ENCODE measurements around the gene GRID2. TPM values are rescaled to one million over a fixed set of nuclear protein-coding genes. Genes with fewer than 3 reads are reported as not detected.
A peak's percentile ranks its signal among the peaks of the same experiment; 100 is the strongest.

GRID2 gene
- total and polyA plus RNA-seq, 8 donors = 0.14 to 0.36 (median 0.22) TPM

DNA sequence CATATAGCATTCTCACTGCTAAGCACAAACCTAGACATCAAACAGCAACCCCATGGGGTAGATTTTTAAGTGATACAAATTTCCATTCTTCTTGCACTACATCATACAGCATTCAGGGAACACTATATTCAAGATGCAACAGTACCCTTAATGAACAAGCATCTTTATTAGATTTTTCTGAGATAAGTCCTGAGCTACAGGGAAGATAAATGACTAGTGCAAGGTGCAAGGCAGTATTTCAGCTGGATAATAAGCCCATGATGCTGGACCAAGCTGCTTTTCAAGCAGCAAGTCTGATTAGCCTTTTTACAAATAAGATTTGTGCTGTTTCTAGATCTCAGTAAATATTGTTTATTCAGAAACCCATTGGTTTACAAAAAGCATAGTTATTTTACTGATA lies 1332.2 kb downstream of the GRID2 start:
- no peaks in the 10 kb centered on the region for H3K4me1 ChIP-seq
- no peak for ATAC-seq
- H3K4me3 ChIP-seq = no peak overlapping the region
- no peaks in the 10 kb centered on the region for H3K36me3 ChIP-seq
- H3K27me3 ChIP-seq = no peaks in the 10 kb centered on the region
- peaks cover 0 to 2% of the 10 kb centered on the region in 2 donors for H3K9me3 ChIP-seq
- TF ChIP-seq, protein P1, sequence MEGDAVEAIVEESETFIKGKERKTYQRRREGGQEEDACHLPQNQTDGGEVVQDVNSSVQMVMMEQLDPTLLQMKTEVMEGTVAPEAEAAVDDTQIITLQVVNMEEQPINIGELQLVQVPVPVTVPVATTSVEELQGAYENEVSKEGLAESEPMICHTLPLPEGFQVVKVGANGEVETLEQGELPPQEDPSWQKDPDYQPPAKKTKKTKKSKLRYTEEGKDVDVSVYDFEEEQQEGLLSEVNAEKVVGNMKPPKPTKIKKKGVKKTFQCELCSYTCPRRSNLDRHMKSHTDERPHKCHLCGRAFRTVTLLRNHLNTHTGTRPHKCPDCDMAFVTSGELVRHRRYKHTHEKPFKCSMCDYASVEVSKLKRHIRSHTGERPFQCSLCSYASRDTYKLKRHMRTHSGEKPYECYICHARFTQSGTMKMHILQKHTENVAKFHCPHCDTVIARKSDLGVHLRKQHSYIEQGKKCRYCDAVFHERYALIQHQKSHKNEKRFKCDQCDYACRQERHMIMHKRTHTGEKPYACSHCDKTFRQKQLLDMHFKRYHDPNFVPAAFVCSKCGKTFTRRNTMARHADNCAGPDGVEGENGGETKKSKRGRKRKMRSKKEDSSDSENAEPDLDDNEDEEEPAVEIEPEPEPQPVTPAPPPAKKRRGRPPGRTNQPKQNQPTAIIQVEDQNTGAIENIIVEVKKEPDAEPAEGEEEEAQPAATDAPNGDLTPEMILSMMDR (IDR thresholded peaks at IDR 0.05) = no peak
- H3K27ac ChIP-seq = no peak overlapping the region
- DNase-seq = no peak
- intact Hi-C loops (cut with DNase I) = no loop called here

- TF ChIP-seq, protein P1 (IDR thresholded peaks at IDR 0.05) = no peak
- no peaks in the 10 kb centered on the region for H3K27me3 ChIP-seq
- no peak overlapping the region for H3K27ac ChIP-seq
- ATAC-seq (no peak), DNase-seq (no peak)
- intact Hi-C loops (cut with DNase I) = no loop called here
- H3K9me3 ChIP-seq = no peaks in the 10 kb centered on the region
- H3K4me3 ChIP-seq = no peak overlapping the region
- H3K36me3 ChIP-seq = no peaks in the 10 kb centered on the region
- no peaks in the 10 kb centered on the region for H3K4me1 ChIP-seq
These were observed 1341.4 kb downstream of the GRID2 start for GRCh38 chr4:93645120-93645519.

- no peaks in the 10 kb centered on the region for H3K27me3 ChIP-seq
- H3K36me3 ChIP-seq = no peaks in the 10 kb centered on the region
- DNase-seq (no peak), ATAC-seq (no peak)
- H3K27ac ChIP-seq = no peak overlapping the region
- intact Hi-C loops (cut with DNase I) = no loop called here
- no peak overlapping the region for H3K4me3 ChIP-seq
- TF ChIP-seq, protein P1 (IDR thresholded peaks at IDR 0.05) = no peak
- no peaks in the 10 kb centered on the region for H3K9me3 ChIP-seq
- no peaks in the 10 kb centered on the region for H3K4me1 ChIP-seq
These were observed 1342.6 kb downstream of the GRID2 start for GRCh38 chr4:93646233-93646930.

GRCh38 chr4:93648258-93648657 lies 1344.5 kb downstream of the GRID2 start:
- intact Hi-C loops (cut with DNase I) = no loop called here

GRCh38 chr4:93649828-93650227 lies 1346.1 kb downstream of the GRID2 start:
- Histone ChIP-seq H3K4me3 (no peak overlapping the region), H3K36me3 (no peaks in the 10 kb centered on the region), H3K4me1 (no peaks in the 10 kb centered on the region), H3K9me3 (no peaks in the 10 kb centered on the region), H3K27me3 (no peaks in the 10 kb centered on the region), H3K27ac (no peak overlapping the region)
- intact Hi-C loops (cut with DNase I) = no loop called here
- peak in 1 of 4 donors; percentile 14 for DNase-seq
- no peak for ATAC-seq
- TF ChIP-seq, protein P1 (IDR thresholded peaks at IDR 0.05) = no peak

More at GRCh38 chr4:93648258-93648657, 1344.5 kb downstream of the GRID2 start:
- Histone ChIP-seq H3K9me3 (no peaks in the 10 kb centered on the region), H3K36me3 (no peaks in the 10 kb centered on the region), H3K4me3 (no peak overlapping the region), H3K4me1 (no peaks in the 10 kb centered on the region), H3K27me3 (no peaks in the 10 kb centered on the region), H3K27ac (no peak overlapping the region)
- TF ChIP-seq, protein P1 (IDR thresholded peaks at IDR 0.05) = no peak
- no peak for ATAC-seq
- DNase-seq = no peak

Data from left lung (tissue), 10 donors.